ENCODE data around the gene ZKSCAN1. TPM values are rescaled to one million over a fixed set of nuclear protein-coding genes. Genes with fewer than 3 reads are reported as not detected.
A peak's percentile ranks its signal among the peaks of the same experiment; 100 is the strongest.
"Not testable (repeated sequence)": the region's sequence is repeated elsewhere in the genome, so short reads cannot be mapped to it uniquely, and the experiment has no call there.

ZKSCAN1 gene
- total RNA-seq, 1 donor from 2014 or later = 33.3 TPM

DNA sequence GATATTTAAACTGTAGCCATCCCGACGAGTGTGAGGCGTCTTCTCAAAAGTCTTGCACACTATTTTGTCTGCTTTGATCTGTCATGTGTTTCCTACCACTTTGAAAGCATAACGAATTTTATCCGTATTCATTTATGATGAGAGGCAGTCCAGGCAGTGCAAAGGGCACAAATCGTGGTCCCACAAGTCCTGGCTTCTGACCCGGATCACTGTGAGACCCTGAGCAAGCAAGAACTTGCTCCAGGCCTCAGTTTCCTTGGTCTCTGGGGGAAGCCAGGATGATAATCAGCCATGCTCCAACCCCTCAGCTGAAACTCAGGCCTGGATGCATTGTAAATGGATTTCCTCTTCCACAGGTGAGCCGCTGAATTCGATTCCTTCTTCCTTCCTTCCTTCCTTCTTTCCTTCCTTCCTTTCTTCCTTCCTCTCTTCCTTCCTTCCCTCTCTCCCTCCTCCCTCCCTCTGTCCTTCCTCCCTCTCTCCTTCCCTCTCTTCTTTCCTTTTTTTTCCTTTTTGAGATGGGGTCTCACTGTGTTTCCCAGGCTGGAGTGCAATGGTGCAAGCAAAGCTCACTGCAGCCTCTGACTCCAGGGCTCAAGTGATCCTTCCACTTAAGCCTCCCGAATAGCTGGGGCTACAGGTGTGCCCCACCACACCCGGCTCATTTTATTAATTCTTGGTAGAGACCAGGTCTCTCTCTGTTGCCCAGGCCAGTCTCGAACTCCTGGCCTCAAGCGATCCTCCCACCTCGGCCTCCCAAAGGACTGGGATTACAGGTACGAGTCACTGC, 18.4 kb upstream of the ZKSCAN1 start:
- intact Hi-C loops (cut with micrococcal nuclease) = loop anchor here (10.0 kb wide), 1 partner anchor 48 kb away; the partner anchor contains the start of gene ZSCAN21
- DNase-seq (no peak), ATAC-seq (no peak)

DNA sequence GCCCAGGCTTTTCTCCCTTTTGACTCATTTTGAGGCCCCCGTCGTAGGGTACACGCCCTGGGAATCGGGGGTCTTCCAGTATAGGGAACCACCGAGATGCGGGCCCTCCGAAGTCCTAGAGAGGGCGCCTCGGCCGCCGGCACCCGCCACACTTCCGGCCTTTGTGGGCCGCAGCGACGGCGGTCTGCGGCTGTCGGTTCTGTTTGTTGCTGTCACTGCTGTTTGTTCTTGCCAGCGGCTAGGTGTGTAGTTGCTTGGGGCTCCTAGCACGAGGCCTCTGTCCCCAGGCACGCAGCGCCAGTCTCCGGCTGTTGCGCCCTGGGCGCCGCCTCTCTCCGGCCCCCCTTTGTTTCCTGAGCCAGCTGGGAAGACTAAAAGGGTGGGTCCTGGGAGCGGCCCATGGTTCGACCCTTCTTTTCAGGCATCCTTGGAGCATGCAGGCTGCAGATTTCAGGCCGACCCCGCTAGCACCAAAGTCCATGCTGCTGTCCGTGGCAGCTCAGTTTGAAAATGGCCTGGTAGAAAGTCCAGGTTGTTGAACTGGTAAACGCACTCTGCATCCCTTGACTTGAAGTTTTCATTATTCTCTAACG, 17.8 kb upstream of the ZKSCAN1 start:
- ATAC-seq (peak; percentile 79), DNase-seq (peak; percentile 76)
- intact Hi-C loops (cut with micrococcal nuclease) = loop anchor here (10.0 kb wide), 1 partner anchor 47 kb away; the partner anchor contains the start of gene ZSCAN21

DNA sequence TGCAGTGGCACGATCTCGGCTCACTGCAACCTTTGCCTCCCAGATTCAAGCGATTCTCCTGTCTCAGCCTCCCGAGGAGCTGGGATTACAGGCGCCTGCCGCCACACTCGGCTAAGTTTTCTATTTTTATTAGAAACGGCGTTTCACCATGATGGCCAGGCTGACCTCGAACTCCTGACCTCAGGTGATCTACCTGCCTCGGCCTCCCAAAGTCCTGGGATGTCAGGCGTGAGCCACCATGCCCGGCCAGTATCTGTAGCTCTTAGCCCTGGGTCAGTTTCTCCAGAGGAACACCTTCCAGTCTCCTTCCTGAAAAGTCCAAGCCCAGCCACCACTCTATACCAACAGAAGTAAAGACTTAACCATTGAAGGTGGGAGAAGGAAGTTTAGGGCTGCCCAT, 15.2 kb upstream of the ZKSCAN1 start:
- DNase-seq (no peak), ATAC-seq (no peak)
- intact Hi-C loops (cut with micrococcal nuclease) = no loop called here

DNA sequence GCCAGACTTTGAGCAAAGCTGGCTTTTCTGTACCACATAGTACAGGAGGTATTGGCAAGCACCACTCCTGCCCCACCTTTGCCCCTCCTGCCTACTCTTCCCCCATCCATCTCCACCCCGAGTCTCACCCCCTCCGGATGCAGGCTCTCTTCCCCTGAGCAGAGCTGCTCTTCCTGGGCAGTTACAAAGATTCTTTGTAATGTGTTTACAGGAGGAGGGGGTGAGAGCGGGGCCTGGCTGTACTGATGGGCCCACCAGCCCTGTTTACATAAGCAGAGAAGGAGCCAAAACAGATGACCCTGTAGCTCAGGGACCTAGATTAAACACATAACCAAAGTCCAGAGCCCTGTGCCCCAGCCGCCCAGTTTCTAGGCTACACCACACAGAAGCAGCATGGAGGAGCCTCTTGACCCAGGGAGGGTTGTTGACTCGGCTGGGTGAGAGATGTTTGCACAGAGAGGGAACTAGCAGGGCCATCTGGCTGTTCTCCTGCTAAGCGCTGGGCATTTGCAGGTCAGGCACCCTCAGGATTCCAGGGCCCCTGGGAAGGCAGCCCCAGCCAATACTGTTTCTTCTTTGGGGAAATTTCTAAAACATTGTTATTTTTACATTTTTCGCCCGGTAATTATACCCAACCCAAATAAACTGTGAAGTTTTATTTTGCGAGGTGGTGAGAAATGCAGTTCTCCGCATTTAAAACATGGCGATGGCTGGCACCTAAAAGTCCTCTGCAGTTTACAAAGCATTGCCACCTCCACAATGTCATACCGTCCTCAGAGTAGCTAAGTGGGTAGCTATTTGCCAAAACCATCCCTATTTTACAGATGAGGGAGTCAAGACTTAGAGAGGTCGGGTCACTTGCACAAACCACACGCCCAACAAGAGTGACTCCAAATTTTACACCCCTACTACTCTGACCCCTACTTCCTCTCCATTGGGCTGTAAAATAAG, 11.4 kb upstream of the ZKSCAN1 start:
- no peak for DNase-seq
- intact Hi-C loops (cut with micrococcal nuclease) = no loop called here
- ATAC-seq = no peak

DNA sequence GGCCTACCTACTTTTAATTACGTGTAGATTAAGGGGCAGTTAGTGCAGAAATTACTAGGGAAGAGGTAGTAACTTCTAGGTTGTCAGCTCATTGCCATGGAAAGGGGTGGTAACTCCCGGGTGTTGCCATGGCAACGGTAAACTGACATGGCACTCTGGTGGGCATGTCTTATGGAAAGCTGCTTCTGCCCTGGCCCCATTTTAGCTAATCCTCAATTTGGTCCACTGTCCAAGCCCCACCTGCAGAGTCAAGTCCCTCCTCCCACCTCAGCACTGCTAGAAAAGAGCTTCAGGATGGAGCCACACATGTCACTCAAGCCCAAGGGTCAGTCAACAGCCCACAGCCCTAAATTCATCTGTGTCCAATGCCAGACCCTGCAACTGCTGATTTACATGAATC, 7.5 kb upstream of the ZKSCAN1 start:
- ATAC-seq (no peak), DNase-seq (no peak)
- intact Hi-C loops (cut with micrococcal nuclease) = no loop called here

DNA sequence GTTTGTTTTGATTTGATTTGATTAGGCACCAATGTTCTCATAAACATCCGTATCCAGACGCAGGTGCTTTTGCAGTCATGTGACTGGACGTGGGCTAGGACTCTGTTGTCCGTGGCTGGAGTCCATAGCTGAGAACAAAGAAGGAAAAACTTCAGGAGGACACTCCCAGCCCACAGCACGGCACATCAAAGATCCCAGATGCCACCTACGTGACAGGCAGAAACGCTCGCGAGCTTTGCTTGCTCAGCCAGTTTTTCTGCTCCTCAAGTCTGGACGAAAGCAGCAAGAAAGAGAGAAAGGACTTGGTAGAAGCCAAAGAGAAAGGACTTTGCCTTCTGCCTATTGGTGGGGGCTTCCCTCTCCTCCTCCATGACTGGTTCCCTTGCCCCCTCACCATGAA, 6.9 kb upstream of the ZKSCAN1 start:
- intact Hi-C loops (cut with micrococcal nuclease) = no loop called here
- ATAC-seq (no peak), DNase-seq (no peak)

DNA sequence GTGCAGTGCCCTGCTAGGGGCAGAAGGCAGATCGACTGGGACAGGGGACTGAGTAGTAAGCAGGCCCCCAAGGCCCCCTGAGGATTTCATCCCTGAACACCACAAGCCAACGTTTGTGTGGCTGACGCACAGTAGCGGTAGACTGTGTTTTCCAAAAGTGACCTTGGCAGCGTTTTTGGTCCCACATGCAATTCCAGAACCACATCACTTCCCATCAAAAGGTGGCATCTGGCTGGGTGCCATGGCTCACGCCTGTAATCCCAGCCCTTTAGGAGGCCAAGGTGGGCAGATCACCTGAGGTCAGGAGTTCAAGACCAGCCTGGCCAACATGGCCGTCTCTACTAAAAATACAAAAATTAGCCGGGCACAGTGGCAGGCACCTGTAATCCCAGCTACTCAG, 5.4 kb upstream of the ZKSCAN1 start:
- intact Hi-C loops (cut with micrococcal nuclease); ATAC-seq; DNase-seq: not testable (repeated sequence)

DNA sequence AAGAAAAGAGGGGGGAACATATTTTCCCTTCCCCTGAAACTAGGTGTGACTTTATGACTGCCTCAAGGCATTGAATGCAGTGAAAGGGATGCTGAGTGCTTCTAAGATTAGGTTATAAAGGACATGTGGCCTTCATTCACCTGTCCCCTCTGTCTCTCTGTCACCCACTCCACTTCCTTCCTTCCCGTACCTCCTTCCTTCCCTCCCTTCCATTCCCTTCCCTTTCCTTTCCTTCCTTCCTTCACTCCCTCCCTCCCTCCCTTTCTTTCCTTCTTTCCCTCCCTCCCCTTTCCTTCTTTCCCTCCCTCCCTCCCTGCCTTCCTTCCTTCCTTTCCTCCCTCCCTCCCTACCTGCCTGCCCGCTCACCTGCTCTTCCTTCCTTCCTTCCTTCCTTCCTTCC, 4.5 kb upstream of the ZKSCAN1 start:
- DNase-seq (no peak), ATAC-seq (no peak)
- intact Hi-C loops (cut with micrococcal nuclease) = no loop called here

DNA sequence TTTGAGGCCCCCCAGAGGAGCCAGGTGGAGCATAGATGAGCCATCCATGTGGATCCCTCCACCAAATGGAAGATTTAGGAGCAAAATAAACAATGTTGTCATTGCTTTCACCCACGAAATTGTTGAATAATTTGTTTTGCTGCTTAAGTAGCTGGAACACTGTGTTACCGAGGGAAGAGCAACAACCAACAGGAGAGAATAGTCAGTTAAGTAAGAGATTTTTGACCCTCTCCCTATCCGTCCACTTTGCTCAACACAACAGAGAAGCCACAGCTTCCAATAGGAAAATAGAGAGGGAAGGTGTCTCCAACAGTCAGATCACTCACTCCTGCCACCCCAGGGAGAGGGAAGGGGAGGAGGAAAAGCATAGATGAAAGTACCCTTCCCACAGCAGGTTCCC, 3.9 kb upstream of the ZKSCAN1 start:
- intact Hi-C loops (cut with micrococcal nuclease) = no loop called here
- ATAC-seq (no peak), DNase-seq (no peak)

DNA sequence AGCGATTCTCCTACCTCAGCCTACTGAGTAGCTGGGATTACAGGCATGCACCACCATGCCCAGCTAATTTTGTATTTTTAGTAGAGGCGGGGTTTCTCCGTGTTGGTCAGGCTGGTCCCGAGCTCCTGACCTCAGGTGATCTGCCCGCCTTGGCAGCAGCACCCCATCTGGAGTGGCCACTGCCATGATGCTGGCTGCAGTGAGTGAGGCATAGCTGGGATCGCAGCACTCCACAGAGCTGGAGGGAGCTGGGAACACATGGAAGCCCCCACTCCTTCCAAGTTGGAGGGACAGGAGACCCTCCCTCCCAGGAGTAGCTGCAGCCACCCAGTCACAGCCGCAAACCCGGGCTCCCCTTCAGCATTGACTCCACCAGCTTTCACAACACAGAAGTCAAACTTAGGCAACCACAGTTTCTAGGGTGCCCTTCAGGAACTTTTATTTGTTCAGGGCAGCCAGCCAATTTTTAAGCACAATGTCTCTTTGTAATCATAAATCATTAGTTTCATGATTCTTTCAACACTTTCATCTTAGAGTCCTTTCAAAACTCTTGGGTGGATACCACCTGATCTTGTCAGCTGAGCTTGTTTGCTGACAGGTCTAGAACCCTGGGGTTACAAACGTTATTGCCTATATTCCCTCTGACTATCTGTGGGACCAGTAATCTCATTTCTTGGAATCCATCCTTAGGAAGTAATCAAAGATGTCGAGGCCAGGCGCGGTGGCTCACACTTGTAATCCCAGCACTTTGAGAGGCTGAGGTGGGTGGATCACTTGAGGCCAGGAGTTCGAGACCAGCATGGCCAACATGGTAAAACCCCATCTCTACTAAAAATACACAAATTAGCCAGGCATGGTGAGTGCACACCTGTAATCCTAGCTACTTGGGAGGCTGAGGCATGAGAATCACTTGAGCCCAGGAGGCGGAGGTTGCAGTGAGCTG, 2.7 kb upstream of the ZKSCAN1 start:
- intact Hi-C loops (cut with micrococcal nuclease) = not testable (repeated sequence)

DNA sequence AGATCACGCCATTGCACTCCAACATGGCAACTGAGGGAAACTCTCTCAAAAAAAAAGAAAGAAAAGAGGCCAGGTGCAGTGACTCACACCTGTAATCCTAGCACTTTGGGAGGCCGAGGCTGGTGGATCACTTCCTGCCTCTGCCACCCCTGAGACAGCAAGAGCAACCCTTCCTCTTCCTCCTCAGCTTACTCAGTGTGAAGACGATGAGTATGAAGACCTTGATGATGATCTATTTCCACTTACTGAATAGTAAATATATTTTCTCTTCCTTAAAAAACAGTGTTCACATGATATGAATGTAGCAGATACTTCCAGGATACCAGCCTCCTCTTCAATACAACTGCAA, 2.1 kb upstream of the ZKSCAN1 start:
- ATAC-seq (no peak), DNase-seq (no peak)
- intact Hi-C loops (cut with micrococcal nuclease) = no loop called here

More for the DNA sequence above, 2.7 kb upstream of the ZKSCAN1 start:
- ATAC-seq, DNase-seq: not testable (repeated sequence)

DNA sequence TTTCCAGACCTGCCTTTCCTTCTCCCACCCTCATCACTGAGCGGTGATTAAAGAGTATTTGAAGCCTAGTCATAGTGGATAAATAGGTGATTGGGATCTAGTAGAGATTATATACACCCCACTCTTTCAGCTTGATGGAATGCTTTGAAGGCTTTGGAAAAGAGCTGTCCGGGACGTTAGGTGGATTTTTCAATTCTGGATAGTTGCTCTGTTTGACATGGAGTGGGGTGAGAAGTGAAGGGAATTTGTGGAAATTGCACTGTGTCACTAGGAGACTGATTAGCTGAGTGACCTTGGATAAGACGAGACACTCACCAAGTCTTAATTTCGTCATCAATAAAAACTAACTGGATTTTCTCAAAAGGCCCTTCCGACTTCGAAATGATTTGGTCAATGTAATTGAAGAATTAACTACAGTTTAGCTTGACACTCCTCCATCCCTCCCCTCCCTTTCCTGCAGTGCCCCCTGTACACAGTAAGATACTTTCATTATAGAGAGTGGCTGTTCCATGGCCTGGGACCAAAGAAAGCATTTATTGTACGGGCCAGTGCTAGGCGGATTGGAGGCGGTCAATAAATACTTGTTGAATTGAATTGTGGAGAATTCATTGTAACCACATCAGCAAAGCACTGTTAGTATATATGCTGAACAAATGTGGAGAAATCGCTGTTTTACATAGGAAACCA, 962 bp downstream of the ZKSCAN1 start:
- intact Hi-C loops (cut with micrococcal nuclease) = no loop called here
- peak; percentile 16 for ATAC-seq

DNA sequence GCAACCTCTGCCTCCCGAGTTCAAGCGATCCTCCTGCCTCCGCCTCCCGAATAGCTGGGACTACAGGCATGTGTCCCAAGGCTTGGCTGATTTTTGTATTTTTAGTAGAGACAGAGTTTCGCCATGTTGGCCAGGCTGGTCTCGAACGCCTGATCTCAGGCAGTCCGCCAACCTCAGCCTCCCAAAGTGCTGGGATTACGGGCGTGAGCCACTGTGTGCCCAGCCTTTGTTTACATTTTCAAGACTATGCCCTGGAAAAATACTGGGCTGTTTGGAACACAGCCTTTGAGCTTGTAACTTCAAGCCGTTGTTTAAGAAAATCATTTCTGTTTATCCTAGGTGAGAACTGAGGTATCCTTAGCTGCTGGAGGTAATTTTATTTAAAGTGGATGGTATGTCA, 1.9 kb downstream of the ZKSCAN1 start:
- intact Hi-C loops (cut with micrococcal nuclease) = no loop called here
- no peak for DNase-seq
- no peak for ATAC-seq

More for the DNA sequence above, 962 bp downstream of the ZKSCAN1 start:
- no peak for DNase-seq

DNA sequence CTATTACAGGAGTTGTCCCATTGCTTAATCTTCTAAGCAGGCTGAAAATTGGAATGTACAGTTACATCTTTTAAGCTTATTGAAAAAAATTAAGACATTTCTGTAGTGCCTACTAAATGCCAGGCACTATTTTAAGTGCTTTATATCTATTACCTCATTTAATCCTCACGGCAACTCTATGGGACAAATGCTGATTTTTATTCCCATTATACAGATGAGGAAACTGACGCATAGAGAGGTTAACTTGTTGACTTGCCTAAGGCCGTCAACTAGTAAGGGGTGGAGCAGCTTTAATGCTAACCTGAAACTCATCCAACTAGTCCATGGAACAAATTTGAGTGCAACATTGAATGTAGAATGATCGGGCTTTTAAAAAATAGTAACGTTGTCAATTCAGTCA, 2.5 kb downstream of the ZKSCAN1 start:
- DNase-seq = no peak
- intact Hi-C loops (cut with micrococcal nuclease) = no loop called here
- ATAC-seq = no peak

DNA sequence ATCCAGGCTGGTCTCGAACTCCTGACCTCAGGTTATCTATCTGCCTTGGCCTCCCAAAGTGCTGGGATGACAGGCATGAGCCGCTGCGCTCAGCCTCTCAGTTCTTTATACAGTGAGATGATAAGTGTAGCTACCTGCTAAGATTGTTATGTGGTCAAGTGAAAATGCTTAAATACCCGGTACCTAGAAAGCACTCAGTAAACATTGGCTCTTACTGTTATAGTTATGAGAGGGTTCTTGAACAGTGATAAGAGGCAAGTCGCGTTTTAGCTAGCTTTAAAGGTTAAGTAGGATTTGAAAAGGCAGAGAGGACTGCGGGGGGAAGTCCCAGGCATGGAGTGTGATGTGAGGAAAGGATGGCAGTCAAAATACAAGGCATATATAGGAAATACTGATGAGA, 4.5 kb downstream of the ZKSCAN1 start:
- intact Hi-C loops (cut with micrococcal nuclease) = no loop called here
- no peak for ATAC-seq
- no peak for DNase-seq

DNA sequence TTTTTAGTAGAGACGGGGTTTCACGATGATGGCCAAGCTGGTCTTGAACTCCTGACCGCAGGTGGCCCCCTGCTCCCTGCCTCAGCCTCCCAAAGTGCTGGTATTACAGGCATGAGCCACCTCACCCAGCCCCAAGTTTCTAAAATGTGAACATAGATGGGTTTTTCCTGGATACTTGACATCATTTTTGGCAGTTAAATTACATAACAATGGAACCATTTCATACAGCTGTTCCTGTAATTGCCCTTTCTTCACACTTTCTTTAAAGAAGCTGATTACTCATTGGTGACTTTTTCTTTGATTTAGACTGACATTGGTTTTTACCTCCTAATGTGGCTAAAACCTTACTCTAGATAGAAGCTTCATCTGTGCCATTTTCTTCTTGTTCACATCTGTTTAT, 5.9 kb downstream of the ZKSCAN1 start:
- ATAC-seq (no peak), DNase-seq (no peak)
- intact Hi-C loops (cut with micrococcal nuclease) = no loop called here

DNA sequence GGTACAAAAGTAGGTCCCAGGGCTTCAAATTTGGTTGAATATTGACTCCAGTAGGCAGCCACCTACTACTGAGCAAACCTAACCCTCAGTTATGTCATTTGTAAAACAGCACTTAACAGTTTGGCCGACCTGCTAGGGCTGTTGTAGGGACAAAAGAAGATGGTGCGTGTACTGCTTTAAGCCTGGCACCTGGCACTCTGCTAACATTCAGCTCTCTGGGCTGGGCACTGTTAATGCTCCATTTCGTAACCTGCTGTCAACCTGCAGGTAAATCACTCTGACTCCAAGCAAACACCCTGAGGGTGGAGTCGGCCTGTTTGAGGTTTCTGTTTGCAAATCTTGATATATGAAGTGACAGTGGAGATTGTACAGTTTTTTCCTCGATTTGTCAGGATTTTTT, 7.2 kb downstream of the ZKSCAN1 start:
- no peak for ATAC-seq
- intact Hi-C loops (cut with micrococcal nuclease) = no loop called here
- no peak for DNase-seq

DNA sequence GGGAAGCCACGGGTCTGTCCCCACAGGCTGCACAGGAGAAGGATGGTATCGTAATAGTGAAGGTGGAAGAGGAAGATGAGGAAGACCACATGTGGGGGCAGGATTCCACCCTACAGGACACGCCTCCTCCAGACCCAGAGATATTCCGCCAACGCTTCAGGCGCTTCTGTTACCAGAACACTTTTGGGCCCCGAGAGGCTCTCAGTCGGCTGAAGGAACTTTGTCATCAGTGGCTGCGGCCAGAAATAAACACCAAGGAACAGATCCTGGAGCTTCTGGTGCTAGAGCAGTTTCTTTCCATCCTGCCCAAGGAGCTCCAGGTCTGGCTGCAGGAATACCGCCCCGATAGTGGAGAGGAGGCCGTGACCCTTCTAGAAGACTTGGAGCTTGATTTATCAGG, 8.1 kb downstream of the ZKSCAN1 start:
- ATAC-seq = no peak

More for the DNA sequence above, 8.1 kb downstream of the ZKSCAN1 start:
- intact Hi-C loops (cut with micrococcal nuclease) = no loop called here
- DNase-seq = no peak
